ENCODE results near the gene TRIM68. TPM values are rescaled to one million over a fixed set of nuclear protein-coding genes. Genes with fewer than 3 reads are reported as not detected.
A peak's percentile ranks its signal among the peaks of the same experiment; 100 is the strongest.

TRIM68 gene, protein sequence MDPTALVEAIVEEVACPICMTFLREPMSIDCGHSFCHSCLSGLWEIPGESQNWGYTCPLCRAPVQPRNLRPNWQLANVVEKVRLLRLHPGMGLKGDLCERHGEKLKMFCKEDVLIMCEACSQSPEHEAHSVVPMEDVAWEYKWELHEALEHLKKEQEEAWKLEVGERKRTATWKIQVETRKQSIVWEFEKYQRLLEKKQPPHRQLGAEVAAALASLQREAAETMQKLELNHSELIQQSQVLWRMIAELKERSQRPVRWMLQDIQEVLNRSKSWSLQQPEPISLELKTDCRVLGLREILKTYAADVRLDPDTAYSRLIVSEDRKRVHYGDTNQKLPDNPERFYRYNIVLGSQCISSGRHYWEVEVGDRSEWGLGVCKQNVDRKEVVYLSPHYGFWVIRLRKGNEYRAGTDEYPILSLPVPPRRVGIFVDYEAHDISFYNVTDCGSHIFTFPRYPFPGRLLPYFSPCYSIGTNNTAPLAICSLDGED
- 12.4 TPM for total RNA-seq
- long read RNA-seq, transcript TRIM68-202 (6 exons, 874 nt), result minor isoform, 9 of 42 reads
- long read RNA-seq, transcript TRIM68-201 (7 exons, 3,352 nt), result major isoform, 24 of 42 reads
- long read RNA-seq, partial matches to known transcripts, result 3 of 42 reads
- long read RNA-seq, other reads (novel, unspliced or antisense), result 6 of 42 reads

- Histone ChIP-seq H3K4me1 (peaks cover 13% of the 10 kb centered on the region), H3K9me3 (no peaks in the 10 kb centered on the region), H3K27ac (peak within 1 kb of the TSS; percentile 92), H3K4me3 (peak within 1 kb of the TSS; percentile 71), H3K27me3 (no peaks in the 10 kb centered on the region), H3K36me3 (peaks cover 24% of the 10 kb centered on the region)
- DNase-seq (peak; percentile 99), ATAC-seq (peak; percentile 100)
- TF ChIP-seq, protein P1, sequence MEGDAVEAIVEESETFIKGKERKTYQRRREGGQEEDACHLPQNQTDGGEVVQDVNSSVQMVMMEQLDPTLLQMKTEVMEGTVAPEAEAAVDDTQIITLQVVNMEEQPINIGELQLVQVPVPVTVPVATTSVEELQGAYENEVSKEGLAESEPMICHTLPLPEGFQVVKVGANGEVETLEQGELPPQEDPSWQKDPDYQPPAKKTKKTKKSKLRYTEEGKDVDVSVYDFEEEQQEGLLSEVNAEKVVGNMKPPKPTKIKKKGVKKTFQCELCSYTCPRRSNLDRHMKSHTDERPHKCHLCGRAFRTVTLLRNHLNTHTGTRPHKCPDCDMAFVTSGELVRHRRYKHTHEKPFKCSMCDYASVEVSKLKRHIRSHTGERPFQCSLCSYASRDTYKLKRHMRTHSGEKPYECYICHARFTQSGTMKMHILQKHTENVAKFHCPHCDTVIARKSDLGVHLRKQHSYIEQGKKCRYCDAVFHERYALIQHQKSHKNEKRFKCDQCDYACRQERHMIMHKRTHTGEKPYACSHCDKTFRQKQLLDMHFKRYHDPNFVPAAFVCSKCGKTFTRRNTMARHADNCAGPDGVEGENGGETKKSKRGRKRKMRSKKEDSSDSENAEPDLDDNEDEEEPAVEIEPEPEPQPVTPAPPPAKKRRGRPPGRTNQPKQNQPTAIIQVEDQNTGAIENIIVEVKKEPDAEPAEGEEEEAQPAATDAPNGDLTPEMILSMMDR (IDR thresholded peaks at IDR 0.05), result no peak
- intact Hi-C loops (cut with DNase I), result no loop called here
These were observed at the start of gene TRIM68 for GRCh38 chr11:4607781-4608666. Gene TRIM68, minus strand, starts transcription at chr11:4608231. Its CDS starts 2,727 bp downstream, at chr11:4605504.

DNA sequence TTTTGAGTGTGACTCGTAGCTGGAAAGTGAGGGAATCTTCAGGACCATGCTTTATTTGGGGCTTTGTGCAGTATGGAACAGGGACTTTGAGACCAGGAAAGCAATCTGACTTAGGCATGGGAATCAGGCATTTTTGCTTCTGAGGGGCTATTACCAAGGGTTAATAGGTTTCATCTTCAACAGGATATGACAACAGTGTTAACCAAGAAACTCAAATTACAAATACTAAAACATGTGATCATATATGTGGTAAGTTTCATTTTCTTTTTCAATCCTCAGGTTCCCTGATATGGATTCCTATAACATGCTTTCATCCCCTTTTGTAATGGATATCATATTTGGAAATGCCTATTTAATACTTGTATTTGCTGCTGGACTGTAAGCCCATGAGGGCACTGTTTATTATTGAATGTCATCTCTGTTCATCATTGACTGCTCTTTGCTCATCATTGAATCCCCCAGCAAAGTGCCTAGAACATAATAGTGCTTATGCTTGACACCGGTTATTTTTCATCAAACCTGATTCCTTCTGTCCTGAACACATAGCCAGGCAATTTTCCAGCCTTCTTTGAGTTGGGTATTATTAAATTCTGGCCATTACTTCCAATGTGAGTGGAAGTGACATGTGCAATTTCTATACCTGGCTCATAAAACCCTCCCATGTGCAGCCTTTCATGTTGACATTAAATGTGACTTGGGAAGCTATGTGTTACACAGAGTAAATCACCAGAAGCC, 46.8 kb upstream of the TRIM68 start:
- no peak overlapping the region for H3K27ac ChIP-seq
- no peaks in the 10 kb centered on the region for H3K4me1 ChIP-seq
- no peaks in the 10 kb centered on the region for H3K27me3 ChIP-seq
- intact Hi-C loops (cut with DNase I), result no loop called here
- TF ChIP-seq, protein P1 (IDR thresholded peaks at IDR 0.05), result no peak
- H3K4me3 ChIP-seq, result no peak overlapping the region
- H3K36me3 ChIP-seq, result no peaks in the 10 kb centered on the region
- no peaks in the 10 kb centered on the region for H3K9me3 ChIP-seq
- DNase-seq, result no peak
- no peak for ATAC-seq

DNA sequence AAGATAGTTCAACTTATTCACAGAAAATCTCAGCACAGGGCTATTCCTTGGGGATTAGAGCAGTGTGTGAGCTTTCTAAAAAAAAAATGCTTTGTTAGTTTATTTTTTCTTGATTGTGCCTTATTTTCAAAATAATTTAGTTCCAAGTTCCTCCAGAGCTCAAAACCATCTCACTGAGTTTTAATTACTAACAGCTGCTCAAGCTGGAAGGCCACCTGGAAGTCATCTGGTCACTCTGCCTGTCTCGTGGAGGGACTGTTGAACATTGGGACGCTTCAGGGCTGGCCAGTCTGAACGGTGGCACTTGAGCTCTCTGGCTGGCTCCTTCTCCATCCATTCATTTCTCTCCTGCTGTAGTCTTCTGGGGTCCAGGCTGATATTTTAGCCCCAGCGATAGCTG, 39.7 kb upstream of the TRIM68 start:
- H3K36me3 ChIP-seq, result no peaks in the 10 kb centered on the region
- TF ChIP-seq, protein P1 (IDR thresholded peaks at IDR 0.05), result no peak
- DNase-seq, result no peak
- H3K4me3 ChIP-seq, result no peak overlapping the region
- no peaks in the 10 kb centered on the region for H3K4me1 ChIP-seq
- H3K9me3 ChIP-seq, result no peaks in the 10 kb centered on the region
- no peak for ATAC-seq
- H3K27me3 ChIP-seq, result no peaks in the 10 kb centered on the region
- H3K27ac ChIP-seq, result no peak overlapping the region
- intact Hi-C loops (cut with DNase I), result no loop called here

DNA sequence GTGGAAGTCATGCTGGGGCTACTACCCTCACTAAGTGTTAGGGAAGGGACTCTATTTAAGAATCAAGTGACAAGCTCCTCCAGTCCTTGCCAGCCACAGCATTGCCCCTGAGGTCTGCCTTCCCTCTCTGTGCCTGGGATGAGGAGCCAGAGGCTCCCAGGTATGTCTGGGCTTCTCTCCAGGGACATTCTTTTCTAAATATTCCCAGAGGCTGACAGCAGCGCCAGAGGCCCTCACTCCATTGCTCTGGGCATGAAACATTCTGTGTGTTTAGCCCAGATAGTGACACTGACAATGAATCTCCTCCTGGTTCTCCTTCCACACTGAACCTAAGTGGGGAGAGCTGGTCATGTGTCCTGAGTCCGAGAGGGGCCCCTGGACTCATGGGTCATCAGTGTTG, 37.9 kb upstream of the TRIM68 start:
- H3K36me3 ChIP-seq, result no peaks in the 10 kb centered on the region
- TF ChIP-seq, protein P1 (IDR thresholded peaks at IDR 0.05), result no peak
- no peak overlapping the region for H3K27ac ChIP-seq
- intact Hi-C loops (cut with DNase I), result no loop called here
- DNase-seq, result no peak
- no peaks in the 10 kb centered on the region for H3K9me3 ChIP-seq
- no peaks in the 10 kb centered on the region for H3K27me3 ChIP-seq
- no peaks in the 10 kb centered on the region for H3K4me1 ChIP-seq
- ATAC-seq, result peak; percentile 57
- no peak overlapping the region for H3K4me3 ChIP-seq

- no peaks in the 10 kb centered on the region for H3K36me3 ChIP-seq
- H3K4me3 ChIP-seq, result no peak overlapping the region
- H3K9me3 ChIP-seq, result no peaks in the 10 kb centered on the region
- H3K27ac ChIP-seq, result no peak overlapping the region
- no peaks in the 10 kb centered on the region for H3K4me1 ChIP-seq
- no peaks in the 10 kb centered on the region for H3K27me3 ChIP-seq
- ATAC-seq, result no peak
- no peak for DNase-seq
- intact Hi-C loops (cut with DNase I), result no loop called here
- TF ChIP-seq, protein P1 (IDR thresholded peaks at IDR 0.05), result no peak
These were observed 36.2 kb upstream of the TRIM68 start for GRCh38 chr11:4644233-4644632.
